GM23338 (cell line): ENCODE results near the gene FIGN. TPM values are rescaled to one million over a fixed set of nuclear protein-coding genes. Genes with fewer than 3 reads are reported as not detected.

Source experiments
- ATAC-seq: fragments of 200-7000 bp; cut with Tn5 transposase; 3 replicates; pipeline ENCODE4 v1.9.1; 2020
- DNase-seq: peaks from one replicate; pipeline ENCODE4 v3.0.0-alpha.2; 2015; ENCODE audit warnings: low spot score
- H2AFZ ChIP-seq: fragments of 200-600 bp; sonication (generic); 2 replicates; pipeline ENCODE4 v1.8.0; 2016; ENCODE audit warnings: antibody characterized with exemption, mild to moderate bottlenecking, moderate library complexity
- H3F3A ChIP-seq: fragments of 200-600 bp; sonication (generic); replicated peaks from 2 replicates; pipeline ENCODE4 v1.8.0; 2017; ENCODE audit warnings: antibody characterized with exemption, mixed run types, low read depth
- H3K27ac ChIP-seq: fragments of 200-600 bp; sonication (generic); 2 replicates; pipeline ENCODE4 v1.6.1; 2016; ENCODE audit warnings: low read depth
- H3K27me3 ChIP-seq: fragments of 200-600 bp; sonication (generic); 2 replicates; pipeline ENCODE4 v1.8.0; 2016; ENCODE audit warnings: mild to moderate bottlenecking, mixed run types, moderate library complexity; ENCODE audit not compliant: insufficient read depth
- H3K36me3 ChIP-seq: fragments of 200-600 bp; sonication (generic); 2 replicates; pipeline ENCODE4 v1.8.0; 2016; ENCODE audit warnings: mild to moderate bottlenecking; ENCODE audit not compliant: insufficient read depth
- H3K4me1 ChIP-seq: fragments of 200-600 bp; sonication (generic); 2 replicates; pipeline ENCODE4 v1.8.0; 2016; ENCODE audit warnings: mild to moderate bottlenecking, moderate library complexity; ENCODE audit not compliant: insufficient read depth
- H3K4me2 ChIP-seq: fragments of 200-600 bp; sonication (generic); 2 replicates; pipeline ENCODE4 v1.7.1; 2017; ENCODE audit warnings: mixed run types
- H3K4me3 ChIP-seq: fragments of 200-600 bp; sonication (generic); 2 replicates; pipeline ENCODE4 v1.6.1; 2016; ENCODE audit warnings: mixed run types
- H3K79me2 ChIP-seq: fragments of 200-600 bp; sonication (generic); replicated peaks from 2 replicates; pipeline ENCODE4 v1.8.0; 2017; ENCODE audit warnings: mild to moderate bottlenecking; ENCODE audit not compliant: insufficient read depth
- H3K9me2 ChIP-seq: fragments of 200-600 bp; sonication (generic); 2 replicates; pipeline ENCODE4 v1.8.0; 2017; ENCODE audit not compliant: insufficient read depth
- H4K20me1 ChIP-seq: fragments of 200-600 bp; sonication (generic); replicated peaks from 2 replicates; pipeline ENCODE4 v1.8.0; 2017; ENCODE audit warnings: mild to moderate bottlenecking; ENCODE audit not compliant: insufficient read depth
- H3K27ac Mint-ChIP-seq: 2 replicates; pipeline ENCODE4 v1.8.0; 2020; ENCODE audit warnings: inconsistent platforms, mild to moderate bottlenecking, moderate library complexity, mixed read lengths
- H3K27me3 Mint-ChIP-seq: 3 replicates; pipeline ENCODE4 v1.8.0; 2022; ENCODE audit warnings: low read depth, mild to moderate bottlenecking, moderate library complexity, mixed read lengths, inconsistent platforms; ENCODE audit not compliant: insufficient read depth, poor library complexity
- H3K36me3 Mint-ChIP-seq: 3 replicates; pipeline ENCODE4 v1.8.0; 2021; ENCODE audit warnings: low read depth, mild to moderate bottlenecking, inconsistent platforms, moderate library complexity, mixed read lengths
- H3K4me1 Mint-ChIP-seq: 3 replicates; pipeline ENCODE4 v1.8.0; 2020; ENCODE audit warnings: mild to moderate bottlenecking, inconsistent platforms, mixed read lengths
- H3K4me3 Mint-ChIP-seq: 3 replicates; pipeline ENCODE4 v1.8.0; 2021; ENCODE audit warnings: moderate library complexity, mild to moderate bottlenecking, inconsistent platforms, mixed read lengths
- H3K9me3 Mint-ChIP-seq: 3 replicates; pipeline ENCODE4 v1.8.0; 2020; ENCODE audit warnings: moderate library complexity, mild to moderate bottlenecking, inconsistent platforms, mixed read lengths
- CREB1 ChIP-seq: fragments of 250-450 bp; sonication (Bioruptor Pico); IDR thresholded peaks from 2 replicates; pipeline ENCODE4 v1.5.0; 2020; ENCODE audit warnings: low read depth, mild to moderate bottlenecking, moderate library complexity
- EZH2 ChIP-seq: fragments of 200-600 bp; sonication (generic); IDR thresholded peaks from one replicate; pipeline ENCODE4 v1.8.0; 2017; ENCODE audit warnings: antibody characterized with exemption, mild to moderate bottlenecking, low read depth; ENCODE audit not compliant: unreplicated experiment
- EZH2phosphoT487 ChIP-seq: fragments of 200-600 bp; sonication (generic); IDR thresholded peaks from one replicate; pipeline ENCODE4 v1.8.1; 2018; ENCODE audit warnings: antibody characterized with exemption; ENCODE audit not compliant: unreplicated experiment
- NANOG ChIP-seq: IDR thresholded peaks from 2 replicates; pipeline ENCODE4 v1.6.1; 2016; ENCODE audit warnings: antibody characterized with exemption, borderline replicate concordance
- POLR2AphosphoS5 ChIP-seq: IDR thresholded peaks from 2 replicates; pipeline ENCODE4 v1.6.1; 2016; ENCODE audit warnings: antibody characterized with exemption, low read depth
- STAT1 ChIP-seq: IDR thresholded peaks from one replicate; pipeline ENCODE4 v1.6.1; 2016; ENCODE audit warnings: antibody characterized with exemption; ENCODE audit not compliant: unreplicated experiment
- polyA plus RNA-seq: library from polyadenylated mRNA; unstranded; fragments of >200 nt; fragmentation: Nextera tagmentation; extraction: Ambion mirVana; gene quantifications from 2 replicates; pipeline ENCODE4 v1.2.1, GENCODE V29; 2016
- total RNA-seq: library from RNA; depleted of rRNA; stranded (reverse); fragments of >200 nt; shearing (Covaris generic); gene quantifications from 2 replicates; pipeline ENCODE4 v1.2.3, GENCODE V29; 2014
- TF ChIP-seq, protein P1 (sequence below), 2 experiments: fragments of 200-600 bp in 1 of 2; sonication (generic) in 1 of 2; conservative IDR thresholded peaks; 2 replicates each; pipeline versions ENCODE4 v1.5.1 to v1.6.1; 2016 to 2017; ENCODE audit warnings: antibody characterized with exemption in 2 of 2, low read depth in 2 of 2, mild to moderate bottlenecking in 2 of 2, moderate library complexity in 1 of 2
- TF ChIP-seq, protein P2 (sequence below): IDR thresholded peaks from 2 replicates; pipeline ENCODE4 v1.6.1; 2016; ENCODE audit warnings: antibody characterized with exemption
- TF ChIP-seq, protein P3 (sequence below): fragments of 250-450 bp; sonication (Bioruptor Pico); IDR thresholded peaks from 2 replicates; pipeline ENCODE4 v1.5.0; 2020; ENCODE audit warnings: mild to moderate bottlenecking, moderate library complexity

The FIGN gene
- total and polyA plus RNA-seq, 2 experiments from 2014 or later = 17.2 to 23.6 TPM

DNA sequence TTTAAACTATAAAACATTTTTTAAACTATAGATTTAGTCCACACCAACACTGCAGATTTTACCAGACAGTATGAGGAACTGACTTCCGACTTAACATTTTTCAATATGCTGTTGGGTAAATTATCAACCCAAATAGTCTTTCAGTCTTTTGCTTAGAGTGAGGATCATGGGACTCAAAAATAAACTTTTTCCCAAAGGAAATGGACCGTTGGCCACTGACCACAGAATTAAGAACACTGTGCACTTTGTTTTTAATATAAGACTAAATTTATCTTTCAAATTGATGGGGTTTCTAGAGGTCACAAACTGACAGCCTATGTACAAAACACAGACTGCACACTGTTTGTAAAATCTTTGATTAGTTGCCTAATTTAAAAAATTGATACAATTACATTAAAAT lies 44.9 kb downstream of the FIGN start:
- TF ChIP-seq, protein P1, sequence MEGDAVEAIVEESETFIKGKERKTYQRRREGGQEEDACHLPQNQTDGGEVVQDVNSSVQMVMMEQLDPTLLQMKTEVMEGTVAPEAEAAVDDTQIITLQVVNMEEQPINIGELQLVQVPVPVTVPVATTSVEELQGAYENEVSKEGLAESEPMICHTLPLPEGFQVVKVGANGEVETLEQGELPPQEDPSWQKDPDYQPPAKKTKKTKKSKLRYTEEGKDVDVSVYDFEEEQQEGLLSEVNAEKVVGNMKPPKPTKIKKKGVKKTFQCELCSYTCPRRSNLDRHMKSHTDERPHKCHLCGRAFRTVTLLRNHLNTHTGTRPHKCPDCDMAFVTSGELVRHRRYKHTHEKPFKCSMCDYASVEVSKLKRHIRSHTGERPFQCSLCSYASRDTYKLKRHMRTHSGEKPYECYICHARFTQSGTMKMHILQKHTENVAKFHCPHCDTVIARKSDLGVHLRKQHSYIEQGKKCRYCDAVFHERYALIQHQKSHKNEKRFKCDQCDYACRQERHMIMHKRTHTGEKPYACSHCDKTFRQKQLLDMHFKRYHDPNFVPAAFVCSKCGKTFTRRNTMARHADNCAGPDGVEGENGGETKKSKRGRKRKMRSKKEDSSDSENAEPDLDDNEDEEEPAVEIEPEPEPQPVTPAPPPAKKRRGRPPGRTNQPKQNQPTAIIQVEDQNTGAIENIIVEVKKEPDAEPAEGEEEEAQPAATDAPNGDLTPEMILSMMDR (conservative IDR thresholded peaks at IDR 0.05; ENCODE audit: low read depth in 2 of 2) = no peak
- TF ChIP-seq NANOG (no peak), CREB1 (no peak)
- TF ChIP-seq, protein P2, sequence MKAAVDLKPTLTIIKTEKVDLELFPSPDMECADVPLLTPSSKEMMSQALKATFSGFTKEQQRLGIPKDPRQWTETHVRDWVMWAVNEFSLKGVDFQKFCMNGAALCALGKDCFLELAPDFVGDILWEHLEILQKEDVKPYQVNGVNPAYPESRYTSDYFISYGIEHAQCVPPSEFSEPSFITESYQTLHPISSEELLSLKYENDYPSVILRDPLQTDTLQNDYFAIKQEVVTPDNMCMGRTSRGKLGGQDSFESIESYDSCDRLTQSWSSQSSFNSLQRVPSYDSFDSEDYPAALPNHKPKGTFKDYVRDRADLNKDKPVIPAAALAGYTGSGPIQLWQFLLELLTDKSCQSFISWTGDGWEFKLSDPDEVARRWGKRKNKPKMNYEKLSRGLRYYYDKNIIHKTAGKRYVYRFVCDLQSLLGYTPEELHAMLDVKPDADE = no peak
- no peaks in the 10 kb centered on the region for H3K36me3 ChIP-seq
- H3K4me3 Mint-ChIP-seq = no peak overlapping the region
- H4K20me1 ChIP-seq = no peaks in the 10 kb centered on the region
- no peaks in the 10 kb centered on the region for H3F3A ChIP-seq
- H3K4me1 Mint-ChIP-seq = peaks cover 33% of the 10 kb centered on the region
- H3K27me3 Mint-ChIP-seq = no peaks in the 10 kb centered on the region
- no peak overlapping the region for H3K4me2 ChIP-seq
- no peak overlapping the region for H3K27ac ChIP-seq
- no peak overlapping the region for H3K4me3 ChIP-seq
- peaks cover 29% of the 10 kb centered on the region for H3K4me1 ChIP-seq
- no peaks in the 10 kb centered on the region for H3K27me3 ChIP-seq
- H3K27ac Mint-ChIP-seq = no peak overlapping the region
- no peak for DNase-seq
- no peak overlapping the region for H2AFZ ChIP-seq
- H3K9me3 Mint-ChIP-seq = no peaks in the 10 kb centered on the region
- no peaks in the 10 kb centered on the region for H3K36me3 Mint-ChIP-seq
- peaks cover 73% of the 10 kb centered on the region for H3K79me2 ChIP-seq
- no peak for ATAC-seq
- no peaks in the 10 kb centered on the region for H3K9me2 ChIP-seq

DNA sequence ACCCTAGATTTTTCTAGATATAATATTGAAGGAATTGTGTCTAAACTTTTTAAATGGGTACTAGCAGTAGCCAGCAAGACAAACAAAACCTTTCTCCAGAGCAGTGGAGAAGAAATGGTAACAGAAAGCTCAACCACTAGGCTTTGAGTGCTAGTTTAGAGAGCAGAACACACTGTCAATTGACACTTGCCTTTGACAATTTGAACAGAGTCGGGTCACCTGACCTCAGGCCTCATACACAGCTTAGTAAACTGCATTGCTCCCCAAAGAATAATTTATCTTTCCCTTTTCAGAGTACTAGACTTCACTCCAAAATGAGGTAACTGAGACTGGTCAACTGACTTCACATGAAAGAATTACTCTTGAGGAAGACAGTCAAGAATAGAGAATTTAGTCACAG lies 48.6 kb downstream of the FIGN start:
- Mint-ChIP-seq H3K4me1 (peaks cover 11% of the 10 kb centered on the region), H3K27ac (no peak overlapping the region)
- TF ChIP-seq CREB1 = no peak
- TF ChIP-seq, protein P3, sequence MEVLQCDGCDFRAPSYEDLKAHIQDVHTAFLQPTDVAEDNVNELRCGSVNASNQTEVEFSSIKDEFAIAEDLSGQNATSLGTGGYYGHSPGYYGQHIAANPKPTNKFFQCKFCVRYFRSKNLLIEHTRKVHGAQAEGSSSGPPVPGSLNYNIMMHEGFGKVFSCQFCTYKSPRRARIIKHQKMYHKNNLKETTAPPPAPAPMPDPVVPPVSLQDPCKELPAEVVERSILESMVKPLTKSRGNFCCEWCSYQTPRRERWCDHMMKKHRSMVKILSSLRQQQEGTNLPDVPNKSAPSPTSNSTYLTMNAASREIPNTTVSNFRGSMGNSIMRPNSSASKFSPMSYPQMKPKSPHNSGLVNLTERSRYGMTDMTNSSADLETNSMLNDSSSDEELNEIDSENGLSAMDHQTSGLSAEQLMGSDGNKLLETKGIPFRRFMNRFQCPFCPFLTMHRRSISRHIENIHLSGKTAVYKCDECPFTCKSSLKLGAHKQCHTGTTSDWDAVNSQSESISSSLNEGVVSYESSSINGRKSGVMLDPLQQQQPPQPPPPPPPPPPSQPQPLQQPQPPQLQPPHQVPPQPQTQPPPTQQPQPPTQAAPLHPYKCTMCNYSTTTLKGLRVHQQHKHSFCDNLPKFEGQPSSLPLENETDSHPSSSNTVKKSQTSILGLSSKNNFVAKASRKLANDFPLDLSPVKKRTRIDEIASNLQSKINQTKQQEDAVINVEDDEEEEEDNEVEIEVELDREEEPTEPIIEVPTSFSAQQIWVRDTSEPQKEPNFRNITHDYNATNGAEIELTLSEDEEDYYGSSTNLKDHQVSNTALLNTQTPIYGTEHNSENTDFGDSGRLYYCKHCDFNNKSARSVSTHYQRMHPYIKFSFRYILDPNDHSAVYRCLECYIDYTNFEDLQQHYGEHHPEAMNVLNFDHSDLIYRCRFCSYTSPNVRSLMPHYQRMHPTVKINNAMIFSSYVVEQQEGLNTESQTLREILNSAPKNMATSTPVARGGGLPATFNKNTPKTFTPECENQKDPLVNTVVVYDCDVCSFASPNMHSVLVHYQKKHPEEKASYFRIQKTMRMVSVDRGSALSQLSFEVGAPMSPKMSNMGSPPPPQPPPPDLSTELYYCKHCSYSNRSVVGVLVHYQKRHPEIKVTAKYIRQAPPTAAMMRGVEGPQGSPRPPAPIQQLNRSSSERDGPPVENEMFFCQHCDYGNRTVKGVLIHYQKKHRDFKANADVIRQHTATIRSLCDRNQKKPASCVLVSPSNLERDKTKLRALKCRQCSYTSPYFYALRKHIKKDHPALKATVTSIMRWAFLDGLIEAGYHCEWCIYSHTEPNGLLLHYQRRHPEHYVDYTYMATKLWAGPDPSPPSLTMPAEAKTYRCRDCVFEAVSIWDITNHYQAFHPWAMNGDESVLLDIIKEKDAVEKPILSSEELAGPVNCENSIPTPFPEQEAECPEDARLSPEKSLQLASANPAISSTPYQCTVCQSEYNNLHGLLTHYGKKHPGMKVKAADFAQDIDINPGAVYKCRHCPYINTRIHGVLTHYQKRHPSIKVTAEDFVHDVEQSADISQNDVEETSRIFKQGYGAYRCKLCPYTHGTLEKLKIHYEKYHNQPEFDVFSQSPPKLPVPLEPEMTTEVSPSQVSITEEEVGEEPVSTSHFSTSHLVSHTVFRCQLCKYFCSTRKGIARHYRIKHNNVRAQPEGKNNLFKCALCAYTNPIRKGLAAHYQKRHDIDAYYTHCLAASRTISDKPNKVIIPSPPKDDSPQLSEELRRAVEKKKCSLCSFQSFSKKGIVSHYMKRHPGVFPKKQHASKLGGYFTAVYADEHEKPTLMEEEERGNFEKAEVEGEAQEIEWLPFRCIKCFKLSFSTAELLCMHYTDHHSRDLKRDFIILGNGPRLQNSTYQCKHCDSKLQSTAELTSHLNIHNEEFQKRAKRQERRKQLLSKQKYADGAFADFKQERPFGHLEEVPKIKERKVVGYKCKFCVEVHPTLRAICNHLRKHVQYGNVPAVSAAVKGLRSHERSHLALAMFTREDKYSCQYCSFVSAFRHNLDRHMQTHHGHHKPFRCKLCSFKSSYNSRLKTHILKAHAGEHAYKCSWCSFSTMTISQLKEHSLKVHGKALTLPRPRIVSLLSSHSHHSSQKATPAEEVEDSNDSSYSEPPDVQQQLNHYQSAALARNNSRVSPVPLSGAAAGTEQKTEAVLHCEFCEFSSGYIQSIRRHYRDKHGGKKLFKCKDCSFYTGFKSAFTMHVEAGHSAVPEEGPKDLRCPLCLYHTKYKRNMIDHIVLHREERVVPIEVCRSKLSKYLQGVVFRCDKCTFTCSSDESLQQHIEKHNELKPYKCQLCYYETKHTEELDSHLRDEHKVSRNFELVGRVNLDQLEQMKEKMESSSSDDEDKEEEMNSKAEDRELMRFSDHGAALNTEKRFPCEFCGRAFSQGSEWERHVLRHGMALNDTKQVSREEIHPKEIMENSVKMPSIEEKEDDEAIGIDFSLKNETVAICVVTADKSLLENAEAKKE (CRISPR knock-in tag) = no peak
- no peak for TF ChIP-seq EZH2phosphoT487
- TF ChIP-seq NANOG = no peak
- TF ChIP-seq, protein P2 = no peak
- TF ChIP-seq, protein P1 (conservative IDR thresholded peaks at IDR 0.05; ENCODE audit: low read depth in 2 of 2) = no peak
- TF ChIP-seq STAT1 = no peak
- TF ChIP-seq EZH2 = no peak
- no peak for TF ChIP-seq POLR2AphosphoS5

More for the DNA sequence above, 48.6 kb downstream of the FIGN start:
- Histone ChIP-seq H2AFZ (no peak overlapping the region), H3K36me3 (no peaks in the 10 kb centered on the region), H3K27me3 (no peaks in the 10 kb centered on the region), H3K4me1 (peaks cover 7% of the 10 kb centered on the region; the same call in 1 of the 2 replicates), H3F3A (no peaks in the 10 kb centered on the region), H3K79me2 (peaks cover 65% of the 10 kb centered on the region), H3K4me2 (no peak overlapping the region), H3K27ac (no peak overlapping the region), H4K20me1 (no peaks in the 10 kb centered on the region), H3K9me2 (no peaks in the 10 kb centered on the region), H3K4me3 (no peak overlapping the region)
- no peaks in the 10 kb centered on the region for H3K36me3 Mint-ChIP-seq
- DNase-seq (no peak), ATAC-seq (no peak)
- no peaks in the 10 kb centered on the region for H3K27me3 Mint-ChIP-seq
- no peak overlapping the region for H3K4me3 Mint-ChIP-seq
- H3K9me3 Mint-ChIP-seq = no peaks in the 10 kb centered on the region
